ENCODE data around the gene SCEL.

The SCEL gene

DNA sequence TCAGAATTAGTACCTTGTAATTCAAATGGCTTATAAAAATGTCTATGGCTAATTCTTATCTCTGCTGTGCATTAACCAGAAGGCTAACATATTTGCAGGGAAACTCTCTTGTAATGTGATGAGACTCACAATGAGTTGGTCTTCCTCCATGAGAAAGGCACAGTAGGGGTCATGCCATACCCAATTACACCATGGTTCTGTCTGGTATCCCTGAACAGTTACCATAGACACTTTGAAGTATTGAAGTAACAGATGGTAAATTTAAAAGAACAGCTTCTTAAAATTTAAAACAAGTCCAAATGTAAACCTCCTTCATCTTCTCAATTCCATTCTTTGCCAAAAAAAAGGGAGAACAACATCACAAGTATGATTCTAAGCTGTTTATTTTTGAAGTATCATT, 139.3 kb downstream of the SCEL start:
- DNase-seq, result no peak

DNA sequence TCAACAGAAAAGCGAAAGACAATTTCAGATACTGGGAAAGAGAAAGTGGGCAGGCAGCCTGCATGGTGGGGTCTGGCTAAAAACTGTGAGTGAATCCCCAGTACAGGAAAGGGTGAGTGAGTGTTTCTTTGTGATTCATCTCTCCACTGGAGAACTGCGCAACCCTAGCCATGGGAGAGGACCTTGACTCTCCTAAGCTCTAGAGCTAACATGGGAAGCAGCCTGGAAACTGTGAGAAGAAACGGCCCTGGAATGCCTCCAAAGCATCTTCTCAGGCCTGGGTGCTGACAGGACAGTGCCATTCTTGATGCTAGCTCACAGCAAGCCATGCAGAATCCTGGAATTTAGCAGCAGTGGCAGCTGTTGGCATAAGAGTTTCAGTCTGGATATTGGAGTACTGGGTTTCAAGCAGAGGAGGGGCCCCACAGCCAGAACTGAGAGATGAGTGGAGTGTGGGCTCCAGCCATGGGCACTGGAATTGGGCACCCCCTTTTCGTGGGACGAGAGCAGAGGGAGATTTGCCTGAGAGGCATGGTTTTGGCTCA, 143.3 kb downstream of the SCEL start:
- no peak for DNase-seq

DNA sequence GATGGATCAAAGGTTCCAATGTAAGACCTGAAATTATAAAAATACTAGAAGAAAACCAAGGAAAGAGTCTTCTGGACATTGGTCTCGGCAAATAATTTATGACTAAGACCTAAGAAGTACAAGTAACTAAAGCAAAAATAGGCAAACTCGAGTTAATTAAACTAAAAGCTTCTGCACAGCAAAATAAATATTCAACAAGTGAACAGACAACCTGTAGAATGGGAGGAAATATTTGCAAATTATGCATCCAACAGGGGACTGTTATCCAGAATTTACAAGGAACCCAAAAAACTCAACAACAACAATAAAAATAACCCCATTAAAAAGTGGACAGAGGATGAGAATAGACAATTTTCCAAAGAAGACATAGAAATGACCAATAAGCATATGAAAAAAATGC, 152.3 kb downstream of the SCEL start:
- DNase-seq, result no peak

DNA sequence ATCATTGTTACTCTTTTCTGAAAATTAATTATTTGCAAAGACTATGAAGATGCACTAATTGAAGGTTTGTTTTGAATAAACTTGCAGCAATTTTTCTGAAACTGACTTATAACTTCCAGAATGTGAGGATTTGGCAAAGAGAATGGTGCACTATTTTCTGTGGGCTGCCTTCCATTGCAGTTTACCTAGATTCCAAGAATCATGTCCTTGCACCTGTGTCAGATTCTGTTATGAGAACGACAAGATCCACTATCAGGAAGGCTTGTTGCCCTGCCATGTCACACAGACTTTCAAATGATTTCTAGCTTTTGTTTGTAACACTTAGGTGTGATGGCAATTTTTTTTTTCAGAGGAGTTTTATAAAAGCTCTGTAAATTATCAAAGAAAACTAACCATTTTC, 156.4 kb downstream of the SCEL start:
- no peak for DNase-seq

DNA sequence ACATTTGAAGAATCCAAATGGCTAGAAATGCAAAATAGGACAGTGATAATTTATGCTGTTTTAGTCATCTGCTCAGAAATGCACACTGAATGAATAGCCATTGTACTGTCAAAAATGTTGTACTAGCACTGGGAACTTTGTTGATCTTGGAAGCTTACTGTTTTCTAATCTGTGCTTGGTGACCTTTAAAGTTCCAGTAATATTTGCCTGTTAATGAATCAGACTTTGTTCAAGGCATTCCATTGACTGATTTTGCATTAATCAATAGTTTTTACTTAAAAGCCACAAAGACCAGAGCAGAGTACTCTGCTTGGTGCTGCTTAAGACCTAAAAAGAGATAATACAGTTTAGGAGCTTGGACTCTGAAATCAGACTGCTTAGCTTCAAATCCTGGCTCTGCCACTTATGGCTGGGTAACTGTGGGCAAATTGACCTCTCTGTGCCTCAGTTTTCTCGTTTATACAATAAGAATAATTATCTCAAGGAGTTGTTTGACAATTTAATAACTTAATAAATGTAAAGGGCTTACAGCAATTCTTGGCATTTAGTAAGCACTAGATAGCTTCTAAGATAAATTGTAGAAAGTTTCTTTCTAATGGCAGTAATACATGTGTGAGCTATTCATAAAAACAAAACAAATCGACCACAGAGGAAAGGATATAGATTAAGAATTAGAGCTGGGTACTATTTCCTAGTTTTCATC, 157.4 kb downstream of the SCEL start:
- no peak for DNase-seq

DNA sequence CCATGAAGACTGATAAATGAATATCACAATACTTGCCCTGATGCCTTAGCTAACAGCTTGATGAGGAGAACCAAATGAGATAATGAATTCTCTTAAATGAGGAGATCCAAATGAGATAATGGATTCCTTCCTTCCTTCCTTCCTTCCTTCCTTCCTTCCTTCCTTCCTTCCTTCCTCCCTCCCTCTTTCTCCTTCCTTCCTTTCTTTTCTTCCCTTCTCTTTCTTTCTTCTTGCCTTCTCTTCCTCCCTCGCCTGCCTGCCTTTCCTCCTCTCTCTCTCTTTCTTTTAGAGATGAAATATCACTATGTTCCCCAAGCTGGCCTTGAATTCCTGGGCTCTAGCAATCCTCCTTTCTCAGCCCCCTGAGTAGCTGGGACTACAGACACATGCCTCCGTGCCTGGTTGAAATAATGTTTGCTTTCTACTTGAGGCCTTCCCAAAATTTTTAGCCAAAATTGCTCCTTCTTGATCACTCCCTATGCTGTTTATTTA, 158.0 kb downstream of the SCEL start:
- no peak for DNase-seq
